Esophagus squamous epithelium (tissue), 4 donors: ENCODE data around the gene AZIN2.

Experiments
- CTCF ChIP-seq, 6 experiments: fragments of 450-650 bp in 4 of 6; fragments of 200-600 bp in 2 of 6; sonication (generic) in 2 of 6; IDR thresholded peaks; one replicate each; pipeline ENCODE4 v1.5.1; 2016 to 2019; ENCODE audit warnings: antibody characterized with exemption in 6 of 6, mild to moderate bottlenecking in 4 of 6, moderate library complexity in 4 of 6
- POLR2A ChIP-seq, 4 donors: fragments of 450-650 bp; IDR thresholded peaks; one replicate each; pipeline ENCODE4 v1.6.1; 2017; ENCODE audit warnings: antibody characterized with exemption in 4 of 4, mild to moderate bottlenecking in 4 of 4, moderate library complexity in 3 of 4

GRCh38 chr1:33159577-33159976 is 78.6 kb downstream of the AZIN2 start:
- TF ChIP-seq CTCF (IDR thresholded peaks at IDR 0.05) (no peak), POLR2A (IDR thresholded peaks at IDR 0.05) (no peak)
